Thymus (tissue), 11 donors: ENCODE results near the gene DLEC1. TPM values are rescaled to one million over a fixed set of nuclear protein-coding genes. Genes with fewer than 3 reads are reported as not detected.

Experiments
- DNase-seq, 9 donors: peaks; one replicate each; pipeline ENCODE4 v3.0.0-alpha.2; 2013; ENCODE audit warnings: low spot score in 9 of 9, low read depth in 6 of 9, missing footprints in 1 of 9
- H3K27ac ChIP-seq, 2 donors: one replicate each; pipeline ENCODE4 v1.5.1; 2013; ENCODE audit warnings: control low read depth in 1 of 2, low read depth in 1 of 2, low read length in 1 of 2, mild to moderate bottlenecking in 1 of 2, moderate library complexity in 1 of 2
- H3K27me3 ChIP-seq, 2 donors: one replicate each; pipeline ENCODE4 v1.5.1; 2013; ENCODE audit warnings: low read length in 1 of 2; ENCODE audit not compliant: control insufficient read depth in 2 of 2, insufficient read depth in 1 of 2
- H3K36me3 ChIP-seq, 2 donors: one replicate each; pipeline ENCODE4 v1.5.1; 2013; ENCODE audit warnings: low read length in 1 of 2, mild to moderate bottlenecking in 1 of 2, moderate library complexity in 1 of 2; ENCODE audit not compliant: control insufficient read depth in 2 of 2, insufficient read depth in 2 of 2
- H3K4me1 ChIP-seq, 2 donors: one replicate each; pipeline ENCODE4 v1.5.1; 2013; ENCODE audit warnings: low read length in 2 of 2; ENCODE audit not compliant: control insufficient read depth in 2 of 2, insufficient read depth in 2 of 2
- H3K4me3 ChIP-seq, 2 donors: one replicate each; pipeline ENCODE4 v1.5.1; 2013; ENCODE audit warnings: low read length in 2 of 2, control low read depth in 1 of 2, mild to moderate bottlenecking in 1 of 2
- H3K9me3 ChIP-seq, 2 donors: one replicate each; pipeline ENCODE4 v1.5.1; 2013; ENCODE audit warnings: low read length in 1 of 2, mild to moderate bottlenecking in 1 of 2; ENCODE audit not compliant: control insufficient read depth in 2 of 2, insufficient read depth in 1 of 2
- WGBS: extraction: QIAGEN DNeasy Blood & Tissue Kit; methylation state at CpG from one replicate; pipeline ENCODE4 v1.1.7; 2013; 5-methylcytosine and 5-hydroxymethylcytosine counted together
- polyA plus RNA-seq: library from polyadenylated mRNA; stranded (reverse); fragments of 200-250 nt; gene quantifications from one replicate; pipeline ENCODE4 v1.2.3, GENCODE V29; 2013
- total RNA-seq: library from RNA; stranded (reverse); fragments of 120-200 nt; gene quantifications from one replicate; pipeline ENCODE4 v1.2.4, GENCODE V29; 2013
- donor health status: healthy.

The DLEC1 gene
- total and polyA plus RNA-seq, 2 donors, result 0.09 to 0.52 TPM

GRCh38 chr3:38006031-38006430 is 33.0 kb upstream of the DLEC1 start:
- Histone ChIP-seq H3K4me3 (no peak overlapping the region), H3K27me3 (no peaks in the 10 kb centered on the region), H3K9me3 (no peaks in the 10 kb centered on the region), H3K27ac (no peak overlapping the region), H3K36me3 (peaks cover 65 to 67% of the 10 kb centered on the region in 2 donors), H3K4me1 (no peaks in the 10 kb centered on the region)
- WGBS, result 98% methylated on average over 5 of the region's 5 CpGs
- no peak for DNase-seq

GRCh38 chr3:38006445-38006995 is 32.5 kb upstream of the DLEC1 start:
- no peak for DNase-seq
- no peak overlapping the region for H3K4me3 ChIP-seq
- H3K9me3 ChIP-seq, result no peaks in the 10 kb centered on the region
- H3K4me1 ChIP-seq, result no peaks in the 10 kb centered on the region
- 98% methylated on average over 16 of the region's 16 CpGs for WGBS
- H3K27ac ChIP-seq, result no peak overlapping the region
- H3K36me3 ChIP-seq, result peaks cover 62 to 65% of the 10 kb centered on the region in 2 donors
- no peaks in the 10 kb centered on the region for H3K27me3 ChIP-seq

- Histone ChIP-seq H3K9me3 (no peaks in the 10 kb centered on the region), H3K4me1 (no peaks in the 10 kb centered on the region), H3K27ac (no peak overlapping the region), H3K36me3 (peaks cover 50 to 54% of the 10 kb centered on the region in 2 donors), H3K4me3 (no peak overlapping the region), H3K27me3 (no peaks in the 10 kb centered on the region)
- DNase-seq, result no peak
- over 99% methylated on average over 7 of the region's 7 CpGs for WGBS
Measured at GRCh38 chr3:38007754-38008090, 31.3 kb upstream of the DLEC1 start.

- 97% methylated on average over 19 of the region's 19 CpGs for WGBS
- Histone ChIP-seq H3K36me3 (peaks cover 46 to 51% of the 10 kb centered on the region in 2 donors), H3K9me3 (no peaks in the 10 kb centered on the region), H3K27me3 (no peaks in the 10 kb centered on the region), H3K4me3 (no peak overlapping the region), H3K27ac (no peak overlapping the region), H3K4me1 (no peaks in the 10 kb centered on the region)
- no peak for DNase-seq
Measured at GRCh38 chr3:38008191-38008701, 30.8 kb upstream of the DLEC1 start.

- H3K27me3 ChIP-seq, result no peaks in the 10 kb centered on the region
- no peaks in the 10 kb centered on the region for H3K9me3 ChIP-seq
- no peak for DNase-seq
- H3K36me3 ChIP-seq, result peaks cover 45 to 51% of the 10 kb centered on the region in 2 donors
- no peak overlapping the region for H3K27ac ChIP-seq
- WGBS, result 95% methylated on average over 16 of the region's 16 CpGs
- no peak overlapping the region for H3K4me3 ChIP-seq
- H3K4me1 ChIP-seq, result no peaks in the 10 kb centered on the region
Measured at GRCh38 chr3:38008971-38009580, 29.9 kb upstream of the DLEC1 start.

- peaks cover 36 to 48% of the 10 kb centered on the region in 2 donors for H3K36me3 ChIP-seq
- no peaks in the 10 kb centered on the region for H3K9me3 ChIP-seq
- no peak overlapping the region for H3K27ac ChIP-seq
- no peaks in the 10 kb centered on the region for H3K4me1 ChIP-seq
- H3K27me3 ChIP-seq, result no peaks in the 10 kb centered on the region
- DNase-seq, result no peak
- WGBS, result 97% methylated on average over 27 of the region's 27 CpGs
- no peak overlapping the region for H3K4me3 ChIP-seq
Measured at GRCh38 chr3:38009807-38010591, 29.0 kb upstream of the DLEC1 start.

- Histone ChIP-seq H3K27ac (no peak overlapping the region), H3K36me3 (peaks cover 32 to 43% of the 10 kb centered on the region in 2 donors), H3K27me3 (no peaks in the 10 kb centered on the region), H3K4me3 (no peak overlapping the region), H3K9me3 (peaks cover under 1 to 5% of the 10 kb centered on the region in 2 donors), H3K4me1 (no peaks in the 10 kb centered on the region)
- no peak for DNase-seq
- 97% methylated on average over 21 of the region's 21 CpGs for WGBS
Measured at GRCh38 chr3:38011111-38011510, 27.9 kb upstream of the DLEC1 start.

- DNase-seq, result no peak
- WGBS, result 96% methylated on average over 3 of the region's 3 CpGs
- H3K27ac ChIP-seq, result no peak overlapping the region
- H3K9me3 ChIP-seq, result peaks cover 4 to 12% of the 10 kb centered on the region in 2 donors
- peaks cover 20 to 29% of the 10 kb centered on the region in 2 donors for H3K36me3 ChIP-seq
- no peaks in the 10 kb centered on the region for H3K27me3 ChIP-seq
- no peaks in the 10 kb centered on the region for H3K4me1 ChIP-seq
- H3K4me3 ChIP-seq, result no peak overlapping the region
Measured at GRCh38 chr3:38015485-38015884, 23.5 kb upstream of the DLEC1 start.

GRCh38 chr3:38015984-38016383 is 23.0 kb upstream of the DLEC1 start:
- H3K36me3 ChIP-seq, result peaks cover 20 to 29% of the 10 kb centered on the region in 2 donors
- no peak overlapping the region for H3K27ac ChIP-seq
- WGBS, result 98% methylated on average over 3 of the region's 3 CpGs
- no peaks in the 10 kb centered on the region for H3K27me3 ChIP-seq
- H3K4me1 ChIP-seq, result no peaks in the 10 kb centered on the region
- peaks cover 4 to 12% of the 10 kb centered on the region in 2 donors for H3K9me3 ChIP-seq
- H3K4me3 ChIP-seq, result no peak overlapping the region
- DNase-seq, result no peak
